Activated T-cell treated with anti-CD3 and anti-CD28 coated beads for 4 hours (primary cell): ENCODE results near the gene DNAJB8.

Experiments used
- DNase-seq: peaks from one replicate; pipeline ENCODE4 v3.0.0-alpha.2; 2020

The DNAJB8 gene

DNA sequence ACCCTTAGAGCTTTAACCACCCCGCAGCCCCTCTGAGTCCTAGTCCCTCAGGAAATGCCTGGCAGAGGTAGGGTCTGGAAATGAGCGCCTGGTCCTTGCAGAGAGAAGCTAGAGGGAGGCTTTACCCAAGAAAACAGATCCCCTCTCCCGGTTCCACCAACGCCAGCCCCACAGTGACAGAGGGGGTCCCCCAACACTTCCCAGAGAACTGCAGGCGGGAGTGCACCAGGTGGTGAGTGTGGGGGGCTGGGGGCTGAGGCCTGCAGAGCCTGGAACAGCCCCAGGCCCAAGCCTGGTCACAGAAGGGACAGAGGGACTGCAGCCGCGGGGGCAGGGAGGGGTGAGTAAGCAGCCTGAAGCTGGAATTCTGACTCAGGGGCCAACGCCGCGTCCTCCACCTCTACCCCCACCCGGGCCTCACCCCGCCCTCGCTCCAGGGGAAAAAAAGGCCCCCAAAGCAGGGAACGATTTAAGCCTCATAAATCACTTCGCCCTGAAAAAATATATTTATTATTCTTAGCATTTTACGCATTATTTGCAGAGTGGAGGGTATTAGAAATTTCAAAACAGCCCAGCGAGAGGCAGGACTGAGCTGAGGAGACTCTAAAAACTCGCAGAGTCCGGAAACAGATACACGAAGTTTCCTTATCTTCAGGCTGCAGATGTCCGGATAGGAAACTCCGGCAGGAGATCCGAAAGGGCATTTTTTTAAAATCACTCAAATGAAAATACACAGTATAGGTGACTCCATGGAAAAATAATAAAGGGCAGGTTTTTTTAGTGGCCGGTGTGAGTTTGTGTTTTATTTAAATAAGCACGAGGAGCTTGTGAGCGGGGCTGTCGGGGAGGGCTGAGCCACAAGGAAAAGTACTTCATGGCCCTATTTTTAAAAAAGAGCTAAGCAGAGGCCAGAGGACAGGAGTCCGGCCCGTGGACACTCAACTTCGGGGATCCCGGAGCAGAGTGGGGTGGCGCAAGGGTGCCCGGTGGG lies 16.3 kb upstream of the DNAJB8 start:
- no peak for DNase-seq

DNA sequence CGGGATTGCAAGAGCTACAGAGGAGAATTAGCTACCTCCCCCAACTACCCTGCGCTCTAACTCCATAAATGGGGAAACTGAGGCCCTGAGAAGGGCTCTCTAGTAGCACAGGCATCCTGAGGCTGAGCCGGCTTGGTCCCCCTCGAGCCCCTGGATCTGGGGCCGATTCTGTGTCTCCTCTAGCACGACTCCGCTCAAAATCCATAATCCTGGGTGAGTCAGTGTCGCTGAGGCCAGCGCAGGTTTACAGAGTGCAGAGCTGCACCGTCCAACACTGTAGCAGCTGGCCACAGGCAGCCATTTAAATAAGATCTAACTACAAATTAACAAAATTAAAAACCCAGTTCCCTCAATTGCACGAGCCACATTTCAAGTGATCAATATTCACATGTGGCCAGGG lies 15.5 kb upstream of the DNAJB8 start:
- no peak for DNase-seq

DNA sequence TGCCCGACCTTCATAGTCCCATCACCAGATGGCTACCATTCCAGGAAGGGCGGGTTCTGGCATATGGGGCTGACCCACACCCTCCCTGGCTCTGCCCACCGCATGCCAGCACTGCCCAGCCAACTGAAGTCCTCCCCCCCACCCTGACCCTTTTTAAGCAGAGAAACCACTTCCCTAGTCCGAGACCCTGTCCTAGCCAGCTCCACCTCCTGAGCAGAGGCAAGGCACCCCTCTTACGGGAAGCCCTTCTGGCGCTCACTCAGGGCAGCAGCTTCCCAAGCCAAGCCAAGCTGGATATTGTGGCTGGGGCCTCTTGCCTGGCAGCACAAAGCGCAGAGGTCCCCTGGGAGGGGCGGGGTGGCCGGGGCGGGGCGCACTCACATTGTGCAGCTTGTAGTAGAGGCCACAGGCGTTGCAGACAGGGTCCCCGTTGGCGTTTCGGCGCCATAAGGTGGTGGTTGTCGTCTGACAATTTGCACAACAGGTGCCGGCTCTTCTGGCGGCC lies 14.8 kb upstream of the DNAJB8 start:
- DNase-seq: no peak

DNA sequence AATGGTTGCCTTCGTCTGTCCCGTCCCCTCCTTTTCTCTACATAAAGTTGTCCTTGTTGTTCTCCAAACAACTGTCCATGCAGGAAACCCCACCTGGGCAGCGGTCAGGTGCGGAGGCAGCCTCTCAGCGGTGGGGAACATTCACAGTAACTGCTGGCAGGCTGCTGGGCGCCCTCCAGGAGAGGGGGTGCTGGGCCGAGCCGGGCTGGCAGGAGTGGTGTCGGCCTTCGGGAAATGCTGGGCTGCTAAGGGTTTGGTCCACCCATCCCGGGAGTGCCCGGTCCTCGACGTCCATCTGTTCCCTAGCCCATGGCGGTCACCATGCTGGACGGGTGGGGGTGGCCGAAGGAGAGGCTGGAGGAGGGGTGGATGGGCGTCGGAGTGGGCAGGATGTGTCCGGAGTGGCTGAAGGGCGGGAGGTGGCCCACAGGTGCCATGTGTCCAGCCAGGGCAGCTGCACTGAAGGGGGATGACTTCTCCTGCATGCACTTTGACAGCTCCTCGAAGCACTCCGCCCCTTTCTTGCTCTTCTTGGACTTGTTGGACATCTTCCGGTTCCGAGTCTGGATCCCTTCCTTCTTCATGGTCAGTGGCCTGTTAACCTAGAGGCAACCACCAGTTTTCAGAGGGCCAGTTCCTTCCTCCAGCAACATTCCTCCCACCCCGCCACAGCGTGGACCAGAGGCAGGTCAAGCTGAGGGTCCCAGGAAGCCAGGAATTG lies 14.2 kb upstream of the DNAJB8 start:
- DNase-seq: no peak

DNA sequence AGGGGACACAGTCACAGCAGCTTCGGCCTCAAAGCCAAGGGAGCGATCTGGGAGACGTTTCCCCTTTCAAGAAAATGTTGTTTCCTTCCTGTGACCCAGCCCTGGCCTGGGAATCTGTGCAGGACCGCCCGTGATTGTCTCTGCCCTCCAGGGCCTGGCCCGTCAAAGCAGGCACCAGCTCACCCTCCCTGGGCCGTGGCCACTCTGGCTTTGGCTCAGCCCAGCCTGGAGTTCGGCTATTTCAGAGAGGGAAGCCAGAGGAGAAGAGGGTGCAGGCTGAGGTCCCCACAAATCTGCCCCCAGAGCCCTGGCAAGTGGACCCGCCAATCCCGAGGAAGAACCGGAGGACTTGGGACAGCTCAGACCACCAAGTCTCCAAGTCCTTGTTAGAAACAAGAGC lies 13.6 kb upstream of the DNAJB8 start:
- DNase-seq: no peak

DNA sequence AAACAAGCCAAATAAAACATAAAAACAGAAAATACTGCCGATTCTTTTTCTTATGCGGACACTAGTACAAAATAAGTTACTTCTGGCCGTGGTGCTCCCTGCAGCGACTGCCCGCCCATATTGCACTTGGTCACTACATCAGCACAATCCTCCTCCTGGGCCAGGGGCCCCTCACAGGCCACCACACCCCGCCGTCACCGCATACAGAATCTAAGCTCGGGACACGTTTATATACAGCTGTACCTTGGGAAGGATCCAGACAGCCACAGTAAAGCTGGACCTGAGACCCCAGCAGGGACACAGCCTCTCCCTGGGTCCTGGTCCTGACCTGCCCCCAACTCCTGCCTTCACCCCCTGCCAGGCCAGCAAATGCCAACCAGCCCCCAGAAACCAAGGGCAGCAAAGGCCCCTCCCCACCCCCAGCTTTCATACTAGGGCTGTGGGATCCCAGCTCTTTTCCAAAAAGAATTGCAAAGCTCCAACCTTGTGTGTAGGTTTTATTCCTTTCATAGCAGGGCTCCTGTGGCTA lies 12.9 kb upstream of the DNAJB8 start:
- no peak for DNase-seq

DNA sequence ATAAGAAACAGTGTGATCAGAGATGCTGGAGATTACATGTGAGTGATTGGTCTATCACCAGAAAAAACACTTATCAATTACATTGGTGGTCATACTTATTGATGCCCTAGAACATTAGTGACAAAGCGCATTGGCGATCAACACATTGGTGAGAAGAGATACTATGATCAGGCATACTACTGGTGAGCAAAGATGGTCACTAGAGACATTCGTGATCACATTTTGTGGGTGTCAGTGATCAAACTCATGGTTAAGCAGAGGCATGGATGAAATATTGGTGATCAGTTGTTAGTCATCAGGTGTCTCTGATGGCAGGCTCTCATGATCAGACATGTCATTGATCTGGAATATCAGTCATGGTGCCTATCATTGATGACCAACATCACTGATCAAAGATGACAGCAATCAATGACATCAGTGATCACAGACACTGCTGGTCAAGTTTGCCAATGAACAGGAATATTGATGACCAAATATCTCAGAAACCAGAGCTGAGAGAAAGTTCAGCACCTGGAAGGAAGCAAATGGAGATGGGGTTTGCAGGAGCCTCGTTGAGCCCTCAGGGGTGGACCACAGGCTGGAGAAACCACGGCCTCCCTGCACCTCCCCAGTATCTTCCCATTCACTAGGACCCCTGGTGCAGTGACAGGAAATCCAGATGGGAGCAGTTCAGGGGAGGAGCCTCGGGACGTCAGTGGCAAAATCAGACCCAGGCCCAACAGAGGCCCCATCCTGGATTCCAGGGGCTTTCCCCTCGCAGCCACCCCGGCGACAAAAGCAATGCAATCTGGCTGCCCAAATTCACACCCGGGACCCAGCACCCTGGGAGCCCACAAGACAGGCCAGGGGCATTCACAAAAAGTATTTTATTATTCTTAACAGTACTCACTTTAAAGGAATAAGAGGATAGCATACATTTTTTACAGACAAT lies 12.2 kb upstream of the DNAJB8 start:
- no peak for DNase-seq

DNA sequence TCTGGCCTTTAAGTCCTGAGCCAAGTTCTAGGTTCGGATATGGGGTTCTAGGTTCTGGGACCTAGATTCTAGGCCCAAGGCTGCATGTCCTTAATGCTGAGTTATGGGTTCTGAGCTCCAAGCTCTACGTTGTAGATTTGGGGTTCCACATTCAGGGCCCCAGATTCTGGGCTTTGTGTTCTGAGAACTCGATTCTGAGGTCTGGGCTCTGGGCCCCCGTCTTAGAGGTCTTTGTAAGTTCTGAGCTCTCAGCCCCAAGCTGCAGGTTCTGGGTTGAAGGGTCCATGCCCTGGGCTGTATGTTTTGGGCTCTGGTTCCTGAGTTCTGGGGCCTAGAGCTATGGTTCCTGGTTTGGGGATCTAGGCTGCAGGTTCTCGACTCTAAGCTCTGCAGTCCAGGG lies 10.0 kb upstream of the DNAJB8 start:
- no peak for DNase-seq

DNA sequence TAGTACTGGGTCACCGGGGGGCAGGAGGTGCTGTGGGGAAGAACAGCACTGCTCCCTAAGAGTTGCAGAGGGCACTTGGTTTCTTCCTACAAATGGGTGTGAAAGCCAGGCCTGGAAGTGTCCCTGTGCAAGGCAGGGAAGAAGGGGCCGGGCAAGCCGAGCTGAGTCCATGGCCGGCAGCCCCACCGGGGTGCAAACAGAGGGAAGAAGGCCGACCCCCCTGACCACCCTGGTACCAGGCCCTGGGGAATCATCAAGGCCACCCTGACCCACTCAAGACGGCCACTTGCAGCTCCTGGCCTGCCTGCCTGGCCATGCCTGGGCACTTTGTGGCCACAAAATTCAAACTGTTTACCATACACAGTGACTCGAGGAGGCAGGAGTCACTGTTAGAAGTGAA lies 8.7 kb upstream of the DNAJB8 start:
- DNase-seq: no peak

DNA sequence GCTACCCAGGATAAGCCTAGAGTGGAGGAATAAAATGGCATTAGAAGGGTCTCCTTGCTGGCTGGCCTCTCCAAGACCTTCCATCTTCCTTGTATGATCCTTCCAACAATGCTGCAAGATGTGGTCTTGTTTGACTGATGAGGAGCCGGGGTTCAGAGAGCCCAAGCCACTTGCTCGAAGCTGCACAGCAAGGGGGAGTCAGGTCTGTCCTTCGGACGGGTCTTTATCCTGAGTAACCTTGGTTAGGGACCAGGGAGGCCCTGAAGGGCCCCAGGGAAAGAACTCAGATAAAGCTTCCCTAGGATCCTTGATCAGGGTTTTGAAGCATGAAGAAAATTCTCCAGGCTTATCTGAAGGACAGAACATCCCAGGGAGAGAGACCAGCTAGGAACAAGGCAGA lies 7.0 kb upstream of the DNAJB8 start:
- DNase-seq: no peak

DNA sequence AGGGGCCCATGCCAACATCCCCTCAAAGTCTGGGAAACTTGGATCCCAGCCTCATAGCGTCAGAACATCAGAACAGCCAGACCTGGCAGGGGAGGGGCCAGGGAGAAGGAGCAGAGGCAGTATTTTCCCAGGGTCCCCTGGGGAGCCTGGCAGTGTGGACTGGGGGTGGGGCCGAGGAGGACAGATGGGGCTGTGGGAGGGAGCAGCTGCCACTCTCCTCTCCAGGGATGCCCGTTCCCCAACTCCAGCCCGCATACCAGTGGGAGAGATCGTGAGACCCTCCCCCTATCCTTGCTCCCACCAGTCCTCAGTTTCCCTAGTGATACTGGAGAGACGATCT lies 6.5 kb upstream of the DNAJB8 start:
- no peak for DNase-seq

DNA sequence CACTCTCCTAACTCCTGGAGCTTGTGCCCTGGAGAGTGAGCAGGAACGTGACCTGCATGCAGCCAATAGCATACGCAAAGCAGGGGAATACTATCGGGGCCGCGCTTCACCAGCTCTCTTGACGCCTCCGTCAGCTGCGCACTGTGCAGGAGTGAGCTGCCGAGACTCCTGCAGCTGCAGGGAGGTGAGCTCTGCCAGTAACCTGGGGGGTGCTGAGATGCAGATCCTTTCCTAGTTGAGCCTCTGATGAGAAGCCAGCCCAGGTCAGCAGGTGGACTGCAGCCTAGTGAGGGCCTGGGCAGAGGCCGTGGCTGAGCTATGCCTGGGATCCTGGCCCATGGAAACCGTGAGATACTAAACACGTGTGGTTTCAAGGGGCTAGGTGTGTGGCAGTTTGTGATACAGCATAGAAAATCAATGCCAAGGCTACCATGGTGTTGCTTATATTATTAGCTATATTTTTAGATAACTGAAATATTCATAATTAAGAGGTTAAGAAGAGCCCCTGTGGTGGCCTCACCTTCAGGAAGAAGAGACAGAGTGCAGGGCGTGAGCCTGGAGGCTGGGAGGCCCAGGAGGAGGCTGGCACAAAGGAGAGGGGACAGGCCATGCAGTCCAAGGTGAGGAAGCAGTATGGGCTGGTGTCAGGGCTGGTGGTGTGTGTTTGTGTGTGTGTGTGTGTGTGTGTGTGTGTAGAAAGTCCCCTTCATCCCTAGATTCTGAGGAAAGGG lies 5.9 kb upstream of the DNAJB8 start:
- no peak for DNase-seq

DNA sequence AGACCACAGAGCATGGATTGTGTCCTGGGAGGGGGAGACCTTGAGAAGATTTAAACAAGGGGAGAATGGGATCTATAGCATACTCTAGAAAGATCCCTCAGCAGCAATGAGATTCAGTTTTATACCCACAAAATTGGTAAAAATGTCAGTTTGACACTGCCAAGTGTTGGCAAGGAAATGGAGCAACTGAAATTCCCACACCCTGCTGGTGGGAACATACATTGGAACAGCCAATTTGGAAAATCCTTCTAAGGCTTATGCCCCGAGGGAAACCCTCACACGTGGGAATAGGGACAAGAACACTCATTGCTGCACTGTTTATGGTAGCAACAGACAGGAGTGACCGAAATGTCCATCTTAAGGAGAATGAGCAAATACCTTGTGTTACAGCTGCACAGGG lies 5.0 kb upstream of the DNAJB8 start:
- DNase-seq: no peak

DNA sequence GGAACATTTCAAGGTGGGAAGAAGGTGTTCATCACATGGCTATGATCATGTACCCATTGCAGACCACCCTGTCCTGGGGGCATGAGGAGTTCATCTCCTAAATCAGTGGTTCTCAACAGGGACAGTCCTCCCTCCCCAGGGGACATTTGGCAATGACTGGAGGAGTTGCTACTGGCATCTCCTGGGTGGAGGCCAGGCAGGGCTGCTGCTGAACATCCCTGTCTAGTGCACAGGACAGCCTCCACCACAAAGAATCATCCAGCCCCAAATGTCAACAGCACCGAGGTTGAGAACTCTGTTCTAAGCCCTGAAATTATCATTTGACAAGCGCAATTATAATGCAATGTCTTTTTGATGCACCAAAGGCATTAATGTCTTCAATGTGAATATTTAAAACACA lies 4.4 kb upstream of the DNAJB8 start:
- DNase-seq: no peak

DNA sequence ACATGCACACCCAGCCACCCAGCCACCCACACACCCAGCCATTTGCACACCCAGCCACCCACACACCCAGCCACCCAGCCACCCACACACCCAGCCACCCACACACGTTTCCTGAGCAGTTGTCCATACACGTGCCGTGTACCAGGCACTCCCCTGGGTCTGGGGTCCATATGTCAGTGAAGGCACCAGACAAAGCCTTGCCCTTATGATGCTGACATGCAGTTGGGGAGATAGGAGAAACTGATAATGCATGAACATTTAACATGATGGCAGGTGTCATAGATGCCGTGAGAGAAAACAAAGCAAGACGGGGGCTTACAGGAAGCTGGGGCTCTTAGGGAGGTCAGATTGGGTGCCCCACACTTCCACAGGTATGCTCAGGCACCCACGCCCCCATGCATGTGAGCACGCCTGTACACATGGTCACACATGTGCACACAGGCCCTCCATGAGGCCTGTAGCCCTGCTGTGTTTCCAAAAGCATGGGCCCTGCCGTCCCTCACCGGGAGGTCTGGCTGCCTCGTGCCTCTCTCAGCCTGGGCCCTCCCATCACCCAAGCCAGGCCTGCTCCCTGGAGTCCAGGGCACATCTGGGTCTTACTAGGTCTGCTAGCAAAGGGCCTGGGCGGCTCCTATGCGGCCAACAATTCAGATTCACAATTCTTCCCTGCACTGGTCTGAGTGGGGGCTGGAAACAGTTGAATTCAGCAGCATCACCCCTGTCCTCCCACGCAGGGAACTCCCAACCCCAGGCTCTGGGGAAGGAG lies 3.6 kb upstream of the DNAJB8 start:
- no peak for DNase-seq

DNA sequence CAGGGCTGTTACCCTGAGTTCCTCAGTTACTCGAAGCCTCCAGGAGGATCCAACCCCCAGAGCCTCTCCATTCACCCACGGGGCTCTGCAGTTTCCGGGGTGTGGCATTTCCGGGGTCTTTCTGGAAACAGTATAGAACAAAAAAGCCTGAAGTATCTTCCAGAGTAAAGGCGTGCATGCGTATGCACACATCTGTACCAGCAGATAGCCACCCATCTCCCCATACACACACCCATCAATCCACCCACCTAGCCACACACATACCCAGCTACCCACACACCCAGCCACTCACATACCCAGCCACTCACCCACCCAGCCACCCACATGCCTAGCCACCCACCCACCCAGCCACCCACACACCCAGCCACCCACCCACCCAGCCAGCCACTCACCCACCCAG lies 2.9 kb upstream of the DNAJB8 start:
- no peak for DNase-seq

DNA sequence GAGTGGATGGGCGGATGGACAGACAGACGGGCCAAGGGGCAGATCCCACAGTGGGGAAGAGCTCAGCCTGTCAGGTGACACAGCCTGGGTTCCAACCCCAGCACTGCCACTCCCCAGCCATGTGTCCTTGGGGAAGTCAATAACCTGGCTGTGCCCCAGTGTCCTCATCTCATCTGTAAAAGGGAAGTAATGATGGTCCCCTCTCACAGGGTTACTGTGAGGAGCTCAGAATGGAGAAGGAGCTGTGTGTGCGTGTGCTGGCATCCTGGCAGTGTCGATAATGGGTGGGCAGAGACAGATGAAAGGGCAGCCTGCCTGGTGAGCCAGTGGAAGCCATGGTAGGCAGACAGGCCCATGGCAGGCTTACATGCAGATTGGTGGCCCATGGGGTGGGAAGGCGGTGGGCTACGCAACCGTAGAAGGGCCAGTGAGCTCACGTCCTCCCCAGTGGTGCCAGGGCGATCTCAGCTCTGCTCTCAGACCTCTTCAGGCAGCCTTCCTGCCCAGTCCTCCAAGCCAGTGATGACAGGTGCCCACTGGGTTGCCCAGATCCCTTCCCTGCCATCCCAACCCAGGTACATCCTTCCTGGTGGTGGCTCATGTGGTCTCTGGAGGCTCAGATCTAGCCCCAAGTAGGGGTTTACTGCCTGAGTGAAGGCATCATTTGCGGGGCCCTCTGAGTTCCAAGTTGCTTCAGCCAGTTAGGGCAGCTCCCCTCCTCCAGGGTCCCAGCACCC lies 2.3 kb upstream of the DNAJB8 start:
- no peak for DNase-seq

DNA sequence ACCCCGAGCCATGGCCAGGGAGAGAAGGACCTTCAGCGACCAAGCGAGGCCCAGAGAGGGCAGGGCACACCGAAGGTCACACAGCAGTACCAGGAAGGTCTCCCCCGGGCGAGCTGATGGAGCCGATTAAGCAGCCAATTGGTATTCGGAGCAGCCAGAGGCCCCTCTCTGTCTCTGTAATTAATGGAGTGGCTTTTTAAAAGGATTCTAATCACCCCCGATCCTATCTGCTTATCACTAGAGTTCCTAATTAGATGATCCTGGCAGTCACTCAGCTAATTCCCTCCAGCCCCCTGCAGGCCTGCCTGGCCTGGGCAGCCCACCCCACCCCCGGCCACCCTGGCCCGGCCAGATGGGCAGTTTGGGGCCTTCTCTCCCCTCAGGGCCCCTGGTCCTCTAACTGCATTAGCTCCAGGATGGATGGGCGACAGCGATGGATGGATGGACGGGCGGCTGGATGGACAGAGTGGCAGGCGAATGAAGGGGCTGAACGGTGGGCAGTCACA lies 1.6 kb upstream of the DNAJB8 start:
- DNase-seq: no peak

DNA sequence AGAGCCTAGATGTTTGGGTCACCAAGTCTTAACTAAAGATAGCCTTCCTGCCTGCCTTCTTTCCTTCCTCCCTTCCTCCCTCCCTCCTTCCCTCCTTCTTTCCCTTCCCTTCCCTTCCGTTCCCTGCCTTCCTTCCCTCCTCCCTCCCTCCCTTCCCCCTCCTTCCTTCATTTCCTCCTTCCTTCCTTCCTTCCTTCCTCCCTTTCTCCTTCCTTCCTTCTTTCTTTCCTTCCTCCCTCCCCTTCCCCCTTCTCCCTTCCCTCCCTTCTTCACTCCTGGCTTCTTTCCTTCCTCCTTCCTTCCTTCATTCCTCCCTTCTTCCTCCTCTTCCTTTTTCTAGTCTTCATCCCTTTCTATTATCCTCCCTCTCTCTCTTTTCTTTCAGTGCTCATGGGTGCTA lies 2.0 kb downstream of the DNAJB8 start:
- no peak for DNase-seq

DNA sequence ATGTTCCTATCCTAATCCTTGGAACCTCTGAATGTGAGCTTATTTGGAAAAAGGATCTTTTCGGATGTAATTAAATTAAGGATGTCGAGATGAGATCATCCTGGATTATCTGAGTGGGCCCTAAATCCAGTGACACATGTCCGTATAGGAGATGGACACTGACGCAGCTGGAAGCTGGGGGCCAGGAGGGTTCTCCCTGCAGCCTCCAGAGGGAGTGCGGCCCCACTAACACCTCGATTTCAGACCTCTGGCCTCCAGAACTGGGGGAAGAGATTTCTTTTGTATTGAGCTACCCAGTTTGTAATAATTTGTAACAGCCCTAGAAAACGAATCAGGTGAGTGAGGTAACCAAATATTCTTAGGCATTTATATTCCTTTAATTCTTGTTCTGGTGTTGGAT lies 2.5 kb downstream of the DNAJB8 start:
- DNase-seq: no peak
